Osteocyte (in vitro differentiated cells): ENCODE results near the gene BARHL1. TPM values are rescaled to one million over a fixed set of nuclear protein-coding genes. Genes with fewer than 3 reads are reported as not detected.

Experiments used
- DNase-seq: peaks from one replicate; pipeline ENCODE4 v3.0.0; 2021; ENCODE audit warnings: mixed read lengths; ENCODE audit not compliant: unreplicated experiment; ENCODE audit errors: extremely low spot score
- H3K27ac Mint-ChIP-seq: one replicate; pipeline ENCODE4 v1.8.0; 2021; ENCODE audit warnings: mild to moderate bottlenecking, mixed read lengths; ENCODE audit not compliant: unreplicated experiment
- H3K27me3 Mint-ChIP-seq: one replicate; pipeline ENCODE4 v1.8.0; 2021; ENCODE audit warnings: mixed read lengths; ENCODE audit not compliant: unreplicated experiment
- H3K36me3 Mint-ChIP-seq: one replicate; pipeline ENCODE4 v1.8.0; 2021; ENCODE audit warnings: mixed read lengths; ENCODE audit not compliant: unreplicated experiment
- H3K4me1 Mint-ChIP-seq: one replicate; pipeline ENCODE4 v1.8.0; 2021; ENCODE audit warnings: mixed read lengths; ENCODE audit not compliant: unreplicated experiment
- H3K4me3 Mint-ChIP-seq: one replicate; pipeline ENCODE4 v1.8.0; 2021; ENCODE audit warnings: mild to moderate bottlenecking, moderate library complexity, mixed read lengths; ENCODE audit not compliant: unreplicated experiment
- H3K9me3 Mint-ChIP-seq: one replicate; pipeline ENCODE4 v1.8.0; 2021; ENCODE audit warnings: mixed read lengths; ENCODE audit not compliant: unreplicated experiment
- CTCF ChIP-seq: fragments of 200-600 bp; sonication (generic); IDR thresholded peaks from 2 replicates; pipeline ENCODE4 v1.5.0; 2021; ENCODE audit warnings: antibody characterized with exemption, mild to moderate bottlenecking, moderate library complexity
- total RNA-seq: library from RNA; stranded (reverse); gene quantifications from 2 replicates; pipeline ENCODE4 v1.2.1, GENCODE V29; 2021

The BARHL1 gene
- total RNA-seq, 1 donor from 2014 or later, result not detected

DNA sequence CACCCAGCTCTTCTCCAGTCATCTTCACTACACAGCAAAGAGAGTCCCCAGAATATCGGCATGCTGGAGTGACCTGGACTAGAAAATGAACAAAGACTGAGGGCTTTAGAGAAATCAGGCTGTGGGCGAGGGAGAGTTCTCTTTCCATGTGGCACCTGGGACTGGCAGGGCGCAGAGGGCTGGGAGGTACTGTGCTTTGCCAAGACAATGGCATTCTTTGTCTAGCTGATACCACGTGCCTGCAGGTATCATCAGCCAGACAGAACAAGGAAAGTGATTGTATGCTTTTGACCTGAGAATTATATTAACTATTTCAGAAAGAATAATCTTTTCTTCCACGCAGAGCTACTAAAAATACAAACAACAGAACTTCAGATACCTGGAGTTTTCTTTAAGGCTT lies 56.9 kb downstream of the BARHL1 start:
- Mint-ChIP-seq H3K27ac (no peak overlapping the region), H3K4me1 (no peaks in the 10 kb centered on the region), H3K27me3 (no peaks in the 10 kb centered on the region), H3K4me3 (no peak overlapping the region), H3K36me3 (peaks cover 53% of the 10 kb centered on the region), H3K9me3 (no peaks in the 10 kb centered on the region)
- TF ChIP-seq CTCF, result no peak
- no peak for DNase-seq

Other genes starting within 250 kb of the BARHL1 start
- 53.6 and 54.4 TPM in 2 replicates for gene SETX, start 227.6 kb upstream of the BARHL1 start, total RNA-seq
- 11.3 and 12.7 TPM in 2 replicates for gene TTF1, start 175.8 kb upstream of the BARHL1 start, total RNA-seq
- 0.48 and 0.68 TPM in 2 replicates for gene CFAP77, start 172.4 kb upstream of the BARHL1 start, total RNA-seq
- gene DDX31, start 87.4 kb downstream of the BARHL1 start, total RNA-seq, result 14.6 and 14.7 TPM in 2 replicates
- 21.2 and 22.7 TPM in 2 replicates for gene GTF3C4, start 87.9 kb downstream of the BARHL1 start, total RNA-seq